ENCODE measurements around the gene DGAT2. TPM values are rescaled to one million over a fixed set of nuclear protein-coding genes. Genes with fewer than 3 reads are reported as not detected.

The DGAT2 gene
- total RNA-seq, 4 donors from 2014 or later = 2.4 to 7.7 (median 4.5) TPM

DNA sequence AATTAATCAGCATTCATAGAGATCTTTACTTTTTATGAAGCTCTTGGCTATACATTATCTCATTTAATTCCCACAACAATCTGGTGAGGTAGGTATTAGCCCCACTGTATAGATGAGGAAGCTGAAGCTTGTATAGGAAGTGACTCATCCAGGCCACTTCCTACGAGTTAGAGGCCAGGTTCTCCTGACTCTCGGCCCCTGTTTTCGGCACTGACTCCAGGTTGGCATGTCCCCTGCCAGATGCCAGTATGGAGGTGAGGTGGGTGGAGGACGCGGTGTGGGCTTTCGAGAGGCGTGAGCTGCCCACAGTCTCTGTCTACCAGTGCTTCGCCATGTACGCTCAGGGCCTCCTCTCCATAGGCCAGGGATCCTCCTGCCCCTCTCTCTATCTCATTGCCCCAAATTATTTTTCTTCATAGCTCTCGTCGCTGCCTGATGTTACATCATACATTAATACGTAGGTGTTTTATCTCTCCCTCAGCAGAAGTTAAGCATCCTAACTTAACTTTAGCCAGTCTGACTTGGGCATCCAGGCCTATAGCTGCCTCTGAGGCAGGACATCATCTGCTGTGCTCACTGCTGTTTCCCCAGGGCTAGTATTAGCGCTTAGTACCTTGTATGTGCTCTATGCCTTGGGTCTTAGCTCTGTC, 9.0 kb downstream of the DGAT2 start:
- Histone ChIP-seq H3K9me3 (no peaks in the 10 kb centered on the region), H3K27me3 (no peaks in the 10 kb centered on the region), H3K36me3 (no peaks in the 10 kb centered on the region), H3K4me3 (no peak overlapping the region), H3K4me1 (peaks cover 0 to 8% (median 3%) of the 10 kb centered on the region in 4 donors), H3K27ac (no peak overlapping the region)
- DNase-seq = no peak
- TF ChIP-seq POLR2A (IDR thresholded peaks at IDR 0.05) = no peak
- TF ChIP-seq, protein P1, sequence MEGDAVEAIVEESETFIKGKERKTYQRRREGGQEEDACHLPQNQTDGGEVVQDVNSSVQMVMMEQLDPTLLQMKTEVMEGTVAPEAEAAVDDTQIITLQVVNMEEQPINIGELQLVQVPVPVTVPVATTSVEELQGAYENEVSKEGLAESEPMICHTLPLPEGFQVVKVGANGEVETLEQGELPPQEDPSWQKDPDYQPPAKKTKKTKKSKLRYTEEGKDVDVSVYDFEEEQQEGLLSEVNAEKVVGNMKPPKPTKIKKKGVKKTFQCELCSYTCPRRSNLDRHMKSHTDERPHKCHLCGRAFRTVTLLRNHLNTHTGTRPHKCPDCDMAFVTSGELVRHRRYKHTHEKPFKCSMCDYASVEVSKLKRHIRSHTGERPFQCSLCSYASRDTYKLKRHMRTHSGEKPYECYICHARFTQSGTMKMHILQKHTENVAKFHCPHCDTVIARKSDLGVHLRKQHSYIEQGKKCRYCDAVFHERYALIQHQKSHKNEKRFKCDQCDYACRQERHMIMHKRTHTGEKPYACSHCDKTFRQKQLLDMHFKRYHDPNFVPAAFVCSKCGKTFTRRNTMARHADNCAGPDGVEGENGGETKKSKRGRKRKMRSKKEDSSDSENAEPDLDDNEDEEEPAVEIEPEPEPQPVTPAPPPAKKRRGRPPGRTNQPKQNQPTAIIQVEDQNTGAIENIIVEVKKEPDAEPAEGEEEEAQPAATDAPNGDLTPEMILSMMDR (IDR thresholded peaks at IDR 0.05) = no peak

DNA sequence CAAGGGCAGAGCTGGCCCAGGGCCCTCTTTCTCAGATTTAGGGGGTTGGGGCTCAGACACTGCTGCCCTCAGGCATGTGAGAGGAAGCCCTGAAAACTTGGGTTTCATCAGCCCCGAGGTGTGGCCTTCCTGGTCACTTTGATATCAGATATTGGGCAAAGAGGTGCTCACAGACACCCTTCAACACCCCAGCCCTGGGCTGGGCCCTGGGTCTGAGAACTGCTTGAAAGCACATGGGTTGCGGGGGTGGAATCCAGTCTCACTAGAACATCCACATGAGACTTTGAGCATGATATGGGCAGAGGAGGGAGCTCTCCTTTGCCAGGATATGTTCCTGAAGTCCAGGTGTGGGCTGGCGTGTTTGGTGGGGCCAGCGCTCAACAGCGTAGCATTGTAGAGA, 10.4 kb downstream of the DGAT2 start:
- Histone ChIP-seq H3K4me3 (no peak overlapping the region), H3K36me3 (no peaks in the 10 kb centered on the region)
- TF ChIP-seq, protein P1 (IDR thresholded peaks at IDR 0.05) = no peak
- TF ChIP-seq POLR2A (IDR thresholded peaks at IDR 0.05) = no peak

DNA sequence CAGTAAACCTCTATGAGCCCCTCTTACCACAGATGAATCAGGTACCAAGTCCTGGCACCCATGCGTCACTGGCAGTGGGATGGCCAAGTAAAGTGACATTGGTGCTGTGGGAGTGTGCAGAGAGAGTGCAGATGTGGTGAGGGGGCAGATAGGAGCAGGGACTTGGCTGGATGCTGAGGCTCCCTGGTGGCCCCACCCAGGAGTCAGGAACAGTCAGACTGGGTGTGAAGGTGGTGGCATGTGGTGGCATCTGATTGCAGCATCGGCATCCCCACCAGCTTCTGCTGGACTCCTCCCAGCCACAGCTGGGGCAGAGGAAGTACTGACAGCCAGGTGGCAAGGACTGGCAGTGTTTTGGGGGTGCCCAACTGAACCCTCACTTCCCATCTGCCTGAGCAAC, 11.4 kb downstream of the DGAT2 start:
- H3K27ac ChIP-seq = no peak overlapping the region
- H3K4me3 ChIP-seq = no peak overlapping the region
- H3K36me3 ChIP-seq = no peaks in the 10 kb centered on the region
- H3K27me3 ChIP-seq = no peaks in the 10 kb centered on the region
- TF ChIP-seq, protein P1 (IDR thresholded peaks at IDR 0.05) = no peak
- no peak for TF ChIP-seq POLR2A (IDR thresholded peaks at IDR 0.05)
- no peak for DNase-seq
- H3K4me1 ChIP-seq = no peaks in the 10 kb centered on the region
- H3K9me3 ChIP-seq = no peaks in the 10 kb centered on the region

More for the DNA sequence above, 10.4 kb downstream of the DGAT2 start:
- Histone ChIP-seq H3K27ac (no peak overlapping the region), H3K9me3 (no peaks in the 10 kb centered on the region), H3K27me3 (no peaks in the 10 kb centered on the region), H3K4me1 (peaks cover 0 to under 1% (median 0%) of the 10 kb centered on the region in 4 donors)
- no peak for DNase-seq

DNA sequence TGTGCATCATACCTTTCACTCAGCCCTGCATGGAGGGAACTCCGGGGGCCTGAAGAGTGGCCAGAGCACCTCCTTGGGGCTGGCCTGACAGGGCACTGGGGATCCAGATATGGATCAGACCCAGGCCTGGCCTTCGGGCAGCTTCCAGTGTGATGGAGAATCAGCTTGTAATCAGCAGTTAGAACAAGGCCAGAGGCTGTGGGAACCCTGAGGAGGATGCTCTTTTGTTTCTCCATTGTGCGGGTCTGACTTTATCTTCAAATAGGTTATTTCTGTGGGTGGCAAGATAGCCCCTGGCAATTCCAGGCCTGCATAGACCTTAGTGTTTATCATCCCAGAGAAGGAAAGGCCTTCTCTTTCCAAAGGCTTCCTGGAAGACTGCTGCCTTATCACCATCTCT, 12.3 kb downstream of the DGAT2 start:
- no peak for TF ChIP-seq POLR2A (IDR thresholded peaks at IDR 0.05)
- TF ChIP-seq, protein P1 (IDR thresholded peaks at IDR 0.05) = no peak
- H3K4me1 ChIP-seq = no peaks in the 10 kb centered on the region

DNA sequence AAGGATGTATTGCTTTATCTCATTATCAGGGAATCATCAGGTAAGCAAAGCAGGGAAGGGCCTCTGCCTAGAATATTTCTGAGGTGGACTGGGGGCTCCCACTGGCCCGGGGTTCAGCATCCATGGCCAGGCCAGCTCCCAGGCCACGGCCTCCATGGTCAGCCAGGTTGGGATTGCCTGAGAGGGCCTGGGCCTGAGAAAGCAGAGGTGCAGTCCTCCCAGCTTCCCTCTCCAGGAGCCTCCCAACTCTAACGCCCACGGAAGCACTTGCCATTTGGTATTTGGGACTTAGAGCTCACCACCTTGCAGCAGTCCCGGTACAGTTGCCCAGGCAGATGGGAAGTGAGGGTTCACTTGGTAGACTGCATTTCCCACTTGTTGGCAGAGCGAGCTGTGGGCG, 12.7 kb downstream of the DGAT2 start:
- Histone ChIP-seq H3K27me3 (no peaks in the 10 kb centered on the region), H3K4me1 (peaks cover 0 to 1% (median 0%) of the 10 kb centered on the region in 4 donors), H3K4me3 (no peak overlapping the region), H3K9me3 (no peaks in the 10 kb centered on the region), H3K36me3 (no peaks in the 10 kb centered on the region), H3K27ac (no peak overlapping the region)
- TF ChIP-seq, protein P1 (IDR thresholded peaks at IDR 0.05) = no peak
- no peak for TF ChIP-seq POLR2A (IDR thresholded peaks at IDR 0.05)
- DNase-seq = no peak

More for the DNA sequence above, 12.3 kb downstream of the DGAT2 start:
- DNase-seq = no peak
- H3K4me3 ChIP-seq = no peak overlapping the region
- H3K9me3 ChIP-seq = no peaks in the 10 kb centered on the region
- no peaks in the 10 kb centered on the region for H3K27me3 ChIP-seq
- H3K27ac ChIP-seq = no peak overlapping the region
- H3K36me3 ChIP-seq = no peaks in the 10 kb centered on the region

Measured in Peyer's patch (tissue), 4 donors.